HK-2 (cell line): ENCODE measurements around the gene BCLAF1.
"Not testable (repeated sequence)": the region's sequence is repeated elsewhere in the genome, so short reads cannot be mapped to it uniquely, and the experiment has no call there.

Experiments
- DNase-seq: peaks from one replicate; pipeline ENCODE4 v3.0.0-alpha.2; 2018; ENCODE audit not compliant: unreplicated experiment

The BCLAF1 gene

GRCh38 chr6:136249336-136249735, 40.3 kb downstream of the BCLAF1 start:
- no peak for DNase-seq

DNA sequence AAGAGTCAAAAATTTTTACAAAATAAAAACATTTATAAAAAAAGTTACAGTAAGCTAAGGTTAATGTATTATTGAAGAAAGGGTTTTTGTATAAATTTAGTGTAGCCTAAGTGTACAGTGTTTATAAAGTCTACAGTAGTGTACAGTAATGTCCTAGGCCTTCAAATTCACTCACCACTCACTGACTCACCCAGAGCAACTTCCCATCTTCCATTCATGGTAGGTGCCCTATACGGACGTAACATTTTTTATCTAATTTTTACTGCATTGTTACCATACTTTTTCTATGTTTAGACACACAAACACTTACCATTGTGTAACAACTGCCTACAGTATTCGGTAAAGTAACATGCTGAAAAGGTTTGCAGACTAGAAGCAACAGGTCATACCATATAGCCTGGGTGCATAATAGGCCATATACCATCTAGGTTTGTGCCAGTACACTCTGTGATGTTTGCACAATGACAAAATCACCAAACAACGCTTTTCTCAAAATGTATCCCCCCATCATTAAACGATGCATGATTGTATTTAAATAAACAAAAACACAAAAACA, 45.5 kb downstream of the BCLAF1 start:
- no peak for DNase-seq

GRCh38 chr6:136236466-136237293, 53.0 kb downstream of the BCLAF1 start:
- no peak for DNase-seq

GRCh38 chr6:136235233-136235564, 54.4 kb downstream of the BCLAF1 start:
- no peak for DNase-seq

GRCh38 chr6:136232701-136233100, 56.9 kb downstream of the BCLAF1 start:
- no peak for DNase-seq

GRCh38 chr6:136230219-136230853, 59.3 kb downstream of the BCLAF1 start:
- no peak for DNase-seq

DNA sequence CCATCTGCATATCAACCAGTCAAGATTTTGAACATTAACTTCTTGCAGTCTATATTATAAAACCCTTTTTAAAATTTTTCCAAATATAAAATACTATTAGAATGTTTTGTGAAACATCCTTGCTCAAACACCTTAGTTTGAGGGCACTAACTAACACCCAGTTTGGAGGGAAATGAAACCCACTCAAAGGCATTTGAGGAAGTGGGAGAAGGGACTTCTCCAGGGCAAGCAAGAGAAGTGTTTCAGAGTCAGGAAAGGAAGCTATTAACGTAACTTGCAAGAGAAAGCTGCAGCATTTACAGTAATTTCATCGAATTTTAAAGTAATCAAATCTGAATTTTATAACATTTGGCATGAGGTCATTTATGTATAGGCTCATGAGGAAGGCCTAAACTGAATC, 60.8 kb downstream of the BCLAF1 start:
- DNase-seq, result no peak

- peak; percentile 26 for DNase-seq
Measured at GRCh38 chr6:136226674-136227377, 62.8 kb downstream of the BCLAF1 start.

DNA sequence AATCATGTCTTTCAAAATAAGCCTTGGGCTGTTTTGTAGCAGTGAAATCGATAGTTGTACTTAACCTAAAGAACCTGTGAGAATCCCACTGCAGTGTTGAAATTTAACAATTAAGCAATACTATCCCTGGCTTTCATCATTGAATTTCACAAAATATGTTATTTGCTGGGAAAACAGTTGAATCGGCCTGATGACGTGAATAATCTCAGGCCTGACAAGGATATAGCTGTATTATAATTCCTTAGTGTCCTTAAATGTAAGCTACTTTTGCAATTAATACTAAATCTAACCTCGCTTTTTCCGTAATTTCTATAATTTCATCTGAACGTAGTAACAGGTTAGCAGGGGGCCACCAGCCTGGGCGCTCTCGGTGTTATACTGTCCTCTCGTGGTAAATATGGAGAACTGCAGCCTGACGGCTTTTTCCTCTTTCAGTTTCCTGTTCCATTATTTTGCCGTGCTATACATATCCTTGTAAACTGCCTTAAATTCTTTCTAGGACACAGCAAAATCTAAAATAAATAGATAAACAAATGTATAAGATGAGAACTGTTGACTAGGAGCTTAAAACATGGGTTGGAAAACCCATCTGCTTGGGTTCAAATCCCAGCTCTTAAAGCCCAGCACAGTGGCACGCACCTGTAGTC, 63.5 kb downstream of the BCLAF1 start:
- peak; percentile 58 for DNase-seq

GRCh38 chr6:136225496-136225895, 64.2 kb downstream of the BCLAF1 start:
- DNase-seq, result peak; percentile 11

- DNase-seq, result not testable (repeated sequence)
Measured at GRCh38 chr6:136224974-136225373, 64.7 kb downstream of the BCLAF1 start.

- DNase-seq, result no peak
Measured at GRCh38 chr6:136216503-136217401, 72.9 kb downstream of the BCLAF1 start.

- DNase-seq, result no peak
Measured at GRCh38 chr6:136213853-136214252, 75.8 kb downstream of the BCLAF1 start.

- no peak for DNase-seq
Measured at GRCh38 chr6:136213012-136213539, 76.6 kb downstream of the BCLAF1 start.

GRCh38 chr6:136212608-136213007, 77.0 kb downstream of the BCLAF1 start:
- DNase-seq, result no peak

- no peak for DNase-seq
Measured at GRCh38 chr6:136210398-136211165, 79.1 kb downstream of the BCLAF1 start.

DNA sequence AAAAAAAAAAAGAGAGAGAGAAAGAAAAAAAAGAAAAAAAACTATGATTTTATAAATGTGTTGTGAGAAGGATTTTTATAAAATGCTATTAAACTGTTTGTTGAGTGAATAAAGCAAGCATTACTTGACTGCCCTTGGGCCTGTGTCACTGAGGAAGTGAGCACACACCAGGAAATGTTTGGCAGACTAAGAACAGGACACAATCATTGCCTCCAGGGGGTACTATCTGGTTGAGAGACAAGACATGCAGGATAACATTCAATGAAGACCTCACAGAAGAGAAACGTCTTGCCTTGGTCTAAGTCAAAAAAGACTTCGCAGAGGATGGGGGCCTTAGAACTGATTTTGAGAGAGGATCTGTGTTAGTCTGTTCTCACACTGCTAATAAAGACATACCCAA, 80.2 kb downstream of the BCLAF1 start:
- DNase-seq, result no peak

DNA sequence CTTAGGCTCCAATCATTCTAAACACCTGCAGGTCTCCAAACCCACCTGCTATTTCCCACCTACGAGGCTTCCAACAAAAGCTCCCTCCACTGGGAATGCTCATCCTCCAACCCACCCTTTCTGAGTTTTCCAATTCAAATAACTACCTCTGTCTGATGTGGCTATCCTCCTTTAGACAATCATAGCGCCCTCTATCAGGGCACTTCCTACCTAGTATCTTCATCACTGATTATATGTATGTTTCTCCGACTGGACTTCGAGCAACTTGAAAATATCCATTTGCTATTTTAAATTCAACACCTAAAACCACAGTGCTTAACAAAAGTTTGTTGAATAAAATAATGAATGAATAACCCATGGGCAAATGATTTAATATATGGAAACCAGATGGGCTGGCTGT, 80.9 kb downstream of the BCLAF1 start:
- no peak for DNase-seq
